ENCODE measurements around the gene CNTN4.

Gene CNTN4

DNA sequence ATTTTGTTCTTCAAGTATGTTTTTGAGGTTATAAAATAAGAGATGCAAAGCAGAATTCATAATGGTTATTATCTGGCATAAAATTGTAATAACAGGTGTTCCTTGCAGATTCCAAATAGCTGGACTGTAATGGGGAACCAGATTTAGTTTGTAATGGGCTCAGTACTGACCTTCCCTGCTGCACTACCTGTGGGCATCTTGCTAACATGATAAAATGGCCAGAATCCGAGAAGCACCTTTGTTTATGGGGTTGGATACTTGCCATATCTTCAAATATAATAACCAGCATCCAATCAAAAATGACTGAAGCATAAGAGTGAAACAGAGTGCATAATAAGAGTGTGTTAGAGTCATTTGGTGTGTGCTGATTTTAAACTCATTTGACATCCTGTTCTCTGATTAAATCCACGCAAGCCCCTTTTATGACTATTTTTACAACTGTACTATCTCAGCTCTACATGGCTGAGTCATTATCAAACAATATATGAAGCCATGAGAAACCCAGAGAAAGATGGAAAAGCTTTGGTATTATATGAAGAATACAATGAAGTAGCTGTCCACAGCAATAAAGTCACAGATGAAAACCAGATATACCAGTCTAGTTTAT is 292.4 kb downstream of the CNTN4 start:
- no peak for DNase-seq (ENCODE audit: low read depth in 2 of 2)

DNA sequence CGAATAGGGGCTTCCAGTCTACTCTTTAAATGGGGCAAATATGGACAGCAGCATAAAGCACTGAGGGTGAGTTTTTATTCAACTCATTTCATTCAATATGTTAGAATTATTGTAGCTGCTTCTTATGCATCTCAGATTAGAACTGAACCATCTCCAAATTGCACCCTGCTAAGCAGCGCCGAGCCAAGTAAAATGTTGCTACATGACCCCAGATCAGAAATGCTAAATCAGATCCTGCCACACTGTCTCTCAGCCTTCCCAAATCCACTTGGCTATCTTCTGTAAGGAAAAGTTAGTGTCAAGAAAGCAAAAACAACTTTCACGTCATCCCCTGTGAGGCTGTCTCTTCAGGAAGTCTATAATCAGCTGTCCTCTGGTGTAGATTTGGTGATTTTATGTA is 293.2 kb downstream of the CNTN4 start:
- DNase-seq (ENCODE audit: low read depth in 2 of 2), result no peak

DNA sequence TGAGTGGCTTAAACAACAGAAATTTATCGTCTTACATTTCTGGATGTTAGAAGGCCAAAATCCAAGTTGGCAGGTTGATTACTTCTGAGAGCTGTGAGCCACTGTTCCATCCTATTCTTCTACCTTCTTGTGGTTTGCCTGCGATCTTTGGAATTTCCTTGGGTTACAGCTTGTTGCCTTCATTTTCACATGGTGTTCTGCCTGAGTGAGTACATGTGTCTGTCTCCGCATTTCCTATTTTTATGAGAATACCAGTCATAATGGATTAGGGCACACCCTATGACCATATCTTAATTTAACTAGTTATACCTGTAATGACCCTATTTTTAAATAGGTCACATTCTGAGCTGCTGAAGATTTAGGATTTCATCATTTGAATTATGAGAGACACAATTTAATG is 294.3 kb downstream of the CNTN4 start:
- DNase-seq (ENCODE audit: low read depth in 2 of 2), result no peak

DNA sequence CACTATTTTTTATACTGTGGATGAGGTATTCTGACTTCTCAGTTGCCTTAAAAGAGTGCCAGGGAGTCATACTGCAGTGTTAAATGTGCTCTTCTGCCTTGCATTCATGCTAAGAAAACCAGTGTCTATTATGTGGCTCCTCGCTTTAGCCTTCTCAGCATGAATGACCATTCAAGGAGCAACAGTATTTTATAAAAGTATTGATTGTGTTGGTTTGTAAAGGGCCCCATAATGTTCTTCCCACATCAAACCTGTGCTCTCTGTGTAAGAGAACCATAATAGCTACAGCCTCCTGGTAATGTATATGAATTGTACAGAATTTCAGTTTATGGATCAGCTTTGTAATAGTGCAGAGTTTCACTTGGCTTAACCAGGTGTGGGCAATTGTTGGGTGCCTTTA is 316.4 kb downstream of the CNTN4 start:
- DNase-seq (ENCODE audit: low read depth in 2 of 2), result no peak

DNA sequence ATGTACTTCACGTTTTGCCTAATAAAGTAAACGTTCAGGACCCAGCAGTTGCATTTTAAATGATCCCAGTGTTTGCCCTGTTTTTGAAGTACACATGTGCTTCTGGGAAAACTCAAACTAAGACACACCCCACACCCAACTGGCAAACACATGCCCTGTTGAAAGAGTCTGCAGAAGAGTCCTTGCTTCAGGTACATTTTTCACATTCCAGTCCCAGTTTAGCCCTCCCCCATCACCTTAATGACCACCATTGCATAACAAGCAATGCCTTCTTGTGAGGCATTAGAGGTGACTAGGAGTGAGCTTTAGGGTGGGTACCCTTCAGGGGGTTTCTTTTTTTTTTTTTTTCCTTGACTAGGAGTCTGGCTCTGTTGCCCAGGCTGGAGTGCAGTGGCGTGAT is 322.3 kb downstream of the CNTN4 start:
- no peak for DNase-seq (ENCODE audit: low read depth in 2 of 2)

DNA sequence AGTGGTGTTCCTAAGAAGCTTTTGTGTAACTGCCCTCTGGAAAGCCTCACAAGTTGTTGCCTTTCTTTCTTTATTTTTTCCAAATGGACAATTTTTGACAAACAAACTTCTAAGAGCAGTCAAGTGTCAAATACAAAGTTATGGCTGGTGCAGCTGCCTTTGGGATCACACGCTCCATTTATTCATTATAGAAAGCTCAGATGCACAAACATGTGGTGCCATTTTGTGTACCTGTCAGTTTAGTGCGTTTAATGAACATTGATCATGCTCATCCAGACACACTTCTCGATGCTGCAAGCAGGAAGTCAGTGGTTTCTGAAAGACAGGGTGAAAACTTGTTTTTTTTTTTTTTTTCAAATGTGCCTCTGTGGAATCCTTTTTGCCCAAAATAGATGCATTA is 324.5 kb downstream of the CNTN4 start:
- no peak for DNase-seq (ENCODE audit: low read depth in 2 of 2)

DNA sequence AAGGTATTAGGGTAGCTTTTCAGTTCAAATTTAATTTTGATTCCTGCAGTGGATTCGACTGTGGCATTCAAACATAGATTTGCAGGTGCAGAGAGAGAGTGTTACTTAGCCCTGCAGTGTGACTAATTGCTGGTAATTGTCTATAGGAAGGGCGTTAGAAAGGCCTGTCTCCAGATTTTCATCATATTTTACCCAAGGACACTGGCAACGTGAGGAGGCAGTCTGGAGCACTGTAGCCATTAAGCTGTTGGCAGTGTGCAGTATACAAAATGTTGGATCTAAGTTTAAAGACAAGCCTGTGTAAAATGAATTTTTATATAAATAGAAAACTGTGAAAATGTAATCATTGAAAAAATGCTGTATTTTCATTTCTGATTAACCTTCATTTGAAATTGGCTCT is 342.9 kb downstream of the CNTN4 start:
- DNase-seq (ENCODE audit: low read depth in 2 of 2), result no peak

DNA sequence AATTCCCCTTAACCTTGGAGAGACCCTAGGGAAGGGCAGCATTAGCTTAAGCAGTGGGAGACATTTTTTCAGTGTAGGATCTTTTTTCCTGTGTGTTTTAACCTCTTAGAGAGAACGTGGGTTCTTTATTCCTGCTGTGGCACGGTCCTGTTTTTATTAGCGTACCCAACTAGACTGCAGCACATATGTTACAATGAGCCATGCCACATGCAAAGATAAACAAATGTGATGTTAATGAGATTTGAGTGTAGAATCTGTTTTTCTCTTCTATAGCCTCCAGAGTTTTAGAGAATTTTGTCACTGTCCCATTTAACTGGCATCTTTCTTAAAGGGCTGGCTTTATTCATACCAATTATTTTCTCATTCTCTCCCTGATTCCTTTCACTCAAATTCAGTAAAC is 347.5 kb downstream of the CNTN4 start:
- DNase-seq (ENCODE audit: low read depth in 2 of 2), result no peak

DNA sequence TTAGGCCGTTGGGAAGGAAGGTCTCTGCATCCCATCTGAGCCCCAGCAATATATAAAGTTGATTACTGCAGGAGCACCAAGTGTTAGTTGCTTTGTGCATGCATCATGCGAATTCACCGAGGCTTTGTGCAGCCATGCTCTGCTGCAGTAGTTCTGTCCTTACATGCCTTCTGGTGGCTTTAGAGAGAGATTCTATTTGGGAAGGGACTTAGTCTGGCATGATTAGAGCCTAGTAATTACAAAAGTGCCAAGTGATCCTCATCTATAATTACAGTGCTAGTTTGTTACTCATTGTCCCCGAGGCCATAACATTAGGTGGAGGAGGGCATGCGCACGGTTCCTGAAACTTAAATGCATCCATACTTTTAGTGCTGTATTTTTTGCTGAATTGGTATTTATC is 353.6 kb downstream of the CNTN4 start:
- DNase-seq (ENCODE audit: low read depth in 2 of 2), result no peak

DNA sequence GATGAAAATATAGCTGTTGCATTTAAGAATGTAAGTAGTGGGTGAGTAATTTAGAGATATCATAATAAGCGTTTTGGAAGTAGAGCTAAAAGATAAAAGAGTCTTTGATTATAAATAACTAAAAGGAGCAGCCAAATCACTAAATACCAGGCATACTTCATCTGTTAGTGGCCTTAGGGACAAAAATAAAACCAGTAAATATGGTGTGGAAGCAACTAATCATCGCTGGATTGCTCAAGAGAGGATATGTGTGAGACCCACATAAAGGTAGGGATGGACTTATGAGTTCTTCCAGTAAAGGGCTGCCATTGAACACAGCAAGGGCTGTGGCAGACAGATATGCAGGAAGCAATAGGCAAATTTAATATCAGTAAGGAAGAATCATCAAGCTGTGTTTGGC is 356.2 kb downstream of the CNTN4 start:
- DNase-seq (ENCODE audit: low read depth in 2 of 2), result no peak

DNA sequence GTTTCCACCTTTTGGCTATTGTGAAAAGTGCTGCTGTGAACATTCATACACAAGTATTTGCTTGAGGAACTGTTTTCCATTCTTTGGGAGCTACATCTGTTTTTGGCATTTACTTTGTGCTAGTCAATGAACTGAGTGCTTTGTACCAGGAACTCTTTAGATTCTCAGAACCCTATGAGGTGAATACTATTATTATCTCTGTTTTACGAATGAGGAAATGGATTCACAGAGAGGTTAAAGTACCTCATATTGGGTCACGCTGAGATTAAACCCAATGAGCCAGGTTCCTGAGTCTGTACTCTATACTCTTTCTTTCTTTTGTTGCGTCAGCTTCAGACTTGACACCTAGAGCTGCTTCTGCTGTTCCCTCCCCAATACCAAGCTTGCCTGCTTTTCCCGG is 358.1 kb downstream of the CNTN4 start:
- DNase-seq (ENCODE audit: low read depth in 2 of 2), result no peak

DNA sequence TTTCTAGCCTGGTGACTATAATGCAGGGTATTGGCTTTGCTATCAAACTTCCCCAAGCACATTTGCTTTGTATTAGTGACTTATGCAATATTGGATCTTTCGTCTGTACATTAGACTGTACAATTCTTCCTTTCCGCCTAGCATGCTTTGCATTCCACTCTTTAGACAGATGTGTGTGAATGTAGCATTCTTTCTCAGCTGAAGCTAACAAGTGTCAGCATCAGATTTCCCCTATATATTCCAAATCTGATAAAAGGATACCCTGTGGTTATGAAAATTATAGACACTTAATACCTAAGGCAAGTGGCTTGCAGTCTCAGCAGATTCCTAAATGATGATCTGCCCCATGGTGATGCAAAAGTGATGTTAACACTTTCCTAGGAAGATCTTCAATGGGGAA is 360.1 kb downstream of the CNTN4 start:
- DNase-seq (ENCODE audit: low read depth in 2 of 2), result no peak

DNA sequence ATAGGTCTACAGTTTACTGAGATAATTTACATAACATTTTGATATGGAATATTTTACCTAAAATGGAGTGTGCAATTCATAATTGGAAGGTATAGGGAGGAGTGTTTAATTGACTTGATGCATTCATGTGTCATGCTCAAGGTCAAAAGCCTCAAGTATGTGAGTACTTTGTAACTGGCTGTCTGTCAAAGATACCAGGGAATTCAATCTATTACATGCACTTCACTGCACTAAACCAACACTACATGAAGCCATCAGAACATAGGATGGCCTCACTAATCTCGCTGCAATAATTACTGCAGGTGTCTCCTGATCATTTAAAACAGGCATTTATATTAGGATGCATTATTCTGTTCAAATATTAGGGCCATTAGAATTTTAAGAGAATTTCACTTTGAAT is 367.2 kb downstream of the CNTN4 start:
- no peak for DNase-seq (ENCODE audit: low read depth in 2 of 2)

DNA sequence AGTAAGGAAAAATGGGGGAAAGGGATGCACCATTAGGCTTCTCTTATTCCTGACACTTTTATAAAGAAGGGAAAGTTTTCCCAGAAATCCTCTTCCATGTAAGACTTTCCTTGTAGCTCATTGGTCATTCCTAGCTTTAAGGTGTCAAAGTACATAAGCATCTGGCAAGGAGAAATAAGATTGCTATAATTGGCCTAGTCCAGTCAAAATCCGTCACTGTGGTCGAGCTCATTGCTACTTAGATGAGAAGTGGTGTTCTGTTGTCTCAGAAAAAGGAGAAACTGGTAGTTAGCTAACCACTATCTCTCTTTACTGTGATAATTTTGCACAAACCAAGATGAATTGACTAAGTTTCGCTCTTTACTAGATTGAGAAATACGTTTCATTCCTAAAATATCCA is 370.1 kb downstream of the CNTN4 start:
- DNase-seq (ENCODE audit: low read depth in 2 of 2), result no peak

DNA sequence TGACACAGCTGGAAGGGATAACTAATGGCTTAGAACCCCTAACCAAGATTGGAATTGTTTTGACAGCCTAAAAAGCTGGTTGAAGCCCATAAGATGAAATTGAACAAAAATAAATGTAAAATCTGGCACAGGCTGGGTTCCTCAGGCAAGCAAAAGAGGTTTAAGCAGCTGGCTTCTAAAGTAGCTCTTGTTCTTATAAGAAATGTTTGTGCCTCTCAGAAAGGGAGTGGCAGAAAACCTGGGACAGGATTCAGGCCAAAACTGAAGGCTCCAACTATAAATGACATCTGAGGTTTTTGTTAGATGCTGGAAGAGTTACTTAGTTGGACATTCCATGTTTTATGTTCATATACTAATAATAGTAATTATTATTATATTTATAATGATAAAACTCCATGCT is 378.3 kb downstream of the CNTN4 start:
- no peak for DNase-seq (ENCODE audit: low read depth in 2 of 2)

DNA sequence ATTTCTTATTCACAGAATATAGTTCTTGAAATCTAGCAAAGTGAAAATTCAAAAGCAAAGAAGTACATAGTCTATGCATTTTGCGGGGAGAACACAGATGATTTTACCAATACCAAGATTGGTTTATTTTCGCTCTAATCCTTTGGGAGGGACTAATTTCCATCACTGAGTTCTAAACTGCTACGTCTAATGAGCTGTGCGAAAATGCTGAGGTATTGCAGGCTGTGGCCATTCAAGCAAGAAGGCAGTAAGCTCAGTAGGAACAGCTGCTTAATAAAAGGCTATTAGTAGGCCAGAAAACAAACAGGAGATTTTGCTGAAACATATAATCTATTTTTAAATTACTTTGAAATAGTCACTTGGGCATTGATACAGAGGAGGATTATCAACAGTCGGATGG is 379.0 kb downstream of the CNTN4 start:
- no peak for DNase-seq (ENCODE audit: low read depth in 2 of 2)

DNA sequence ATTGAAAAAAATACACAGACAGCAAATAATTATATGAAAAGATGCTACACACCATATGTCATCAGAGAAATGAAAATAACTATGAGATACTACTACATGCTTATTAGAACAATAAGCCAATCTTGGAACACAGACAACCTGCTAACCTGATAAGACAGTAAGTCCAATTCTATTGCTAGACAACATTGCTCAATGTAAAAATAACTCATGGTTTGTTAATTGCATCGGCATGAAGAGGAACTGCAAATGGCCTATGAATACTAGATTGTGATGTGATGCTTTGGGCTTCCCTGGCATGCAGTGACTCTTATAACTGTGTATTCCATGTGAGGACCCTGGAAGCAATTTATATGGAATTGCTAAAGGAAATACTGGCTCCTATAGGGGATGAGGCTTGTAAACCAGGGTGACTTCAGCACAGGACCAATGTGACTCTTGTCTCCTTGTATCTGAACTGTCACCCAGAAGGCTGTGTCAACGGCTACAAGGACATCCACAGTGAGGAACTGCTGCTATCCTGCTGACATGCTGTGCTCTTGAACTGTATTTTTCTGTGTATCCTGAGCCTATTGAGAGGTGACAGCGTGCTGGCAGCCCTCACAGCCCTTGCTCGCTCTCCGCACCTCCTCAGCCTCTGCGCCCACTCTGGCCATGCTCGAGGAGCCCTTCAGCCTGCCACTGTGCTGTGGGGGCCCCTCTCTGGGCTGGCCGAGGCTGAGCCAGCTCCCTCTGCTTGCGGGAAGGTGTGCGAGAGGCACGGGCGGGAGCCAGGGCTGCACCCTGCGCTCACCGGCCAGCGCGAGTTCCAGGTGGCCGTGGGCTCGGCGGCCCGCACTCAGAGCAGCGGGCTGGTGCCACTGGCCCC is 385.7 kb downstream of the CNTN4 start:
- DNase-seq (ENCODE audit: low read depth in 2 of 2), result no peak

DNA sequence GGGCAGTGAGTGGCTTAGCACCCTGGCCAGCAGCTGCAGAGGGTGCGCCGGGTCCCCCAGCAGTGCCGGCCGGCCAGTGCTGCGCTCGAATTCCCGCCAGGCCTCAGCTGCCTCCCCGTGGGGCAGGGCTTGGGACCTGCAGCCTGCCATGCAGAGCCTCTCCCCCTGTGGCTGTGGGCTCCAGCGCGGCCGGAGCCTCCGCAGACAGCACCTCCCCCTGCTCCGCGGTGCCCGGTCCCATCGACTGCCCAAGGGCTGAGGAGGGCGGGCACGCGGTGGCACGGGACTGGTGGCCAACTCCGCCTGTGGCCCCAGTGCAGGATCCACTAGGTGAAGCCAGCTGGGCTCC is 386.3 kb downstream of the CNTN4 start:
- no peak for DNase-seq (ENCODE audit: low read depth in 2 of 2)

DNA sequence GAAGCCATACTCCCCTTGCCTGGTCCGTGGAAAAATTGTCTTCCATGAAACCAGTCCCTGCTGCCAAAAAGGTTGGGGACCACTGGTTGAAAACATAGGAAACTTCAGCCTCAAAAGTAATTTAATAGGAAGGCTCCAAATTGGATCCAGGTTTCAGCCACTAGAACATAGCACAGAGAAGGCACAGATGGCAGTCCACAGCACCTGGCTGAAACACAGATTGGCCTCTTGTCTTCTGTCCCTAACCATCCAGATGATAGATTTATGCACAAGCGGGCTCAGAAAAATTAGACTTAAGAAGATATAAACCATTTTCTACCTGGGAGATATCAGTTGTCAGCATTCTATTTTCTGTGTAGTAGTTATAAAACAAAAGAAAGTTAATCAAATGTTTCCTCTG is 397.1 kb downstream of the CNTN4 start:
- DNase-seq (ENCODE audit: low read depth in 2 of 2), result no peak

DNA sequence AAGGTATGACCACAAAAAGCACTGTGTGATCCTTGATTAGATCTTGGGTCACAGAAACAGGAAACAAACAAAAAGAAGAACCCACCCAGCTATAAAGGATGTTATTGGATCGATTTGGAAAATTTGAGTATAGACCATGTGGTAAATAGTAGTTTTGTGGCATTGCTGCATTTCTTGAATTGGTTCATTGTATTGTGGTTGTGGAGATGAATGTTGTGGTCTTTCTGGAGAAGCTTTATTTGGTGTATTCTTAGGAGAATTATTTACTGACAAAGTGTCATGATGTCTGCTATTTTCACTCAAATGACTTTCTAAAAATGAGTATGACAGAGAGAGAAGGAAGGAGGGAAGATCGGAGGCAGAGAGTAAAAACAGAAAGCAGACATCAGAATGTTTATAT is 406.2 kb downstream of the CNTN4 start:
- no peak for DNase-seq (ENCODE audit: low read depth in 2 of 2)

DNA sequence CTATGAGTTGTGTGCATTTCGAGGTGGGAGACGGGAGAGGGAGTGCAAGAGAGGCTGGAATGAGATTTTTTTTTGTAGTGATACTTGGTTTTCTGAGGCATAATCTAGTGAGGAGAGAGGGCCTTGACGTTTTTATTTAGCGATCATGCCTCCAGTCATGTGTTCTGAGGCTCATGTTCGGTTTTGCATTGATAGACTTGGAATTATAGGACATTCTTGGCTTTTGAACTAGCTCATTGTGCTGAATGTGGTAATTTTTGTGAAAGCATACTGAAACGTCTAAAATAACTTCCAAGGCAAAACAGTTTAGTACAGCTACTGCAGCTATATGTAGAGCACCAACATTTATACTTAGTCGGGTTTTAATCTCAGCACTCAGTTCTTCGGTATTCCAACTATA is 408.1 kb downstream of the CNTN4 start:
- DNase-seq (ENCODE audit: low read depth in 2 of 2), result no peak

DNA sequence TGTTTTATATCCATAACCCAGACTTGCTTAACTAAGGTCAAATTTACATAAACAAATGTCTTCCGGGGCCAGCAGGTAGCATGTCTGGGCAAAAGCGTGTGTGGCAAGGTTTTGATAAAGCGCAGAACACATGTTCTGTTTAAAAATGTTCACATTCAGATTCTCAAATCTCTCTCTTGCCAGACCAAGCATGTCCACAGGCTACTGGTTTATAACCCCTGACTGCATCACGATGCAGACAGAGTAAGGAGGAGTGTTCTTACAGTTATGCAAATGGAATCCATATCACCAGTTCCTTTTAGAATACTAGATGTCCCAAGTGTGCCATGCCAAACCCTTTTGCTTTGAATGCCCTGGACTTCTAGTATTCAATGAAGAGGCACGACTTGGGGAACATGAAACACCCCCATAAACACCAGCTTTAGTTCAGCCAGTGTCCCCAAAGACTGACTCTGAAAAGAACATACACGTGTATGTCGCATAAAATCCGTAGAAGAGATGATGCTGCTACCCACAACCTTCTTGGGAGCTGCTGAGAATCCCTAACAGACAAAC is 412.0 kb downstream of the CNTN4 start:
- no peak for DNase-seq (ENCODE audit: low read depth in 2 of 2)

DNA sequence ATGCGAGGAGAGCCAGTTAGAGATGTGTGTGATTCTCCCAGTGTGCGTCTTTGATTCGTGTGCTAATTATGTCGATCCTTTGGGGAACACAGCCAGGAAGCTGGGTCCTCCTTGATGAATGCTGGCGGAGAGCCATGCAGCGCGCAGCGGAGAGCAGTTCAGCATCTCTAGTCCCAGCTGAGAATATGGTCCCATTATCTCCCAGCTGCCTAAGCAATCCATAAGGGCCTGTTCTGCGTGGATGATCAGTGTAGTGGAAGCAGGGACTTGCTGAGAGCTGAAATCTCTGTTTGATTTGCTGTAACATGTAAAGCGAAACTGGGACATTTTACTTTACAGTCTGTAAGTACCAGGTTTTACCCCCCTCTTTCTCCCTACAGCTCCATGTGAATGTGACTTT is 412.7 kb downstream of the CNTN4 start:
- no peak for DNase-seq (ENCODE audit: low read depth in 2 of 2)

DNA sequence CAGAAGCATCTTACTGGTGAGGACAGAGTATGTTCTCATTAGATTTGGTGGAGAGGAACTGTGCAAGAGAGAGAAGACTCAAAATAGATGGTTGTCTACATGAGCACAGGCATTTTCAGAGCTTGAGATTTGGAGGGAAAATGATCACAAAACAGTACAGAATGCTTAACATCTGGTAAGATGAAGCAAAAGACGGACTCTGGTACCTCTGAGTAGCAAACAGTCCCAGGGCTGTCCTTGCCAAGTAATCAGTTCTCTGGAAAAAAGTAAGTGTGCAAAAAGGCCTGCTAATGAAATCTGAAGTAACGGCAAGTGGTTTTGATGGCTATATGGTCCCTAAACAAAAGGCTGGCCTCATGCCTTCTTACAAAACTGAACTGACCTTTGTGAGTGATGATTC is 414.2 kb downstream of the CNTN4 start:
- no peak for DNase-seq (ENCODE audit: low read depth in 2 of 2)
